Hepatocyte (in vitro differentiated cells): Measurements from ENCODE around the gene GIMAP8.

Source experiments
- CTCF ChIP-seq: fragments of 200-600 bp; sonication (generic); IDR thresholded peaks from 2 replicates; pipeline ENCODE4 v1.5.1; 2016; ENCODE audit warnings: antibody characterized with exemption, mild to moderate bottlenecking; ENCODE audit not compliant: poor library complexity
- EZH2phosphoT487 ChIP-seq: fragments of 200-600 bp; sonication (generic); IDR thresholded peaks from one replicate; pipeline ENCODE4 v1.6.1; 2018; ENCODE audit warnings: antibody characterized with exemption, mild to moderate bottlenecking, low read depth, moderate library complexity; ENCODE audit not compliant: unreplicated experiment, severe bottlenecking

- TF ChIP-seq EZH2phosphoT487 (no peak), CTCF (no peak)
Observed at GRCh38 chr7:150458235-150458634, 7.8 kb downstream of the GIMAP8 start.
